GM18868 (cell line): Measurements from ENCODE around the gene FFAR2.

Experiments
- ATAC-seq: cut with Tn5 transposase; IDR thresholded peaks from one replicate; pipeline ENCODE4 v1.9.1; 2021; ENCODE audit warnings: mild to moderate bottlenecking, moderate library complexity; ENCODE audit not compliant: unreplicated experiment

Gene FFAR2

GRCh38 chr19:35484252-35485036 is 36.4 kb downstream of the FFAR2 start:
- peak; percentile 49 for ATAC-seq

DNA sequence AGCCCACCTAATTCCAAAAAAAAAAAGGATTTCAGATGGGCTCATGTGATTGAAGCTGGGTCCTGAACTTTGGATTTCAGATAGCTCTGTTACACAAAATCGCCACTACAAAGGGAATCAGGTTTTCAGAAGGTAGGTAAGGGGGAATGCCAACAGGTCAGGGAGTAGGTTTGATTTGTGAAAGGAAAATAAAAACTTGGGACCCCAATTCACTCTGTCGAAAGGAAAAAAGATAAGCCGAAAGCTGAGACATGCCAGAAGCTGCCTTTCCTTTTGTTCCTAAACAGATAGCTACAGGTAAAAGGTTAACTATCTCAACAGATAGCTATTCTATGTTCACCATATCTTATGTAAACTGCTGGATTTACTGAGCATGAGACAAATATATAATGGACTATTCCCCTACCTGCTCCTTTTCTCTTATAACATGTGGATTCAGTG is 38.2 kb downstream of the FFAR2 start:
- ATAC-seq: no peak

- ATAC-seq: no peak
Measured at GRCh38 chr19:35487656-35488182, 39.7 kb downstream of the FFAR2 start.

GRCh38 chr19:35488677-35489076 is 40.6 kb downstream of the FFAR2 start:
- no peak for ATAC-seq

DNA sequence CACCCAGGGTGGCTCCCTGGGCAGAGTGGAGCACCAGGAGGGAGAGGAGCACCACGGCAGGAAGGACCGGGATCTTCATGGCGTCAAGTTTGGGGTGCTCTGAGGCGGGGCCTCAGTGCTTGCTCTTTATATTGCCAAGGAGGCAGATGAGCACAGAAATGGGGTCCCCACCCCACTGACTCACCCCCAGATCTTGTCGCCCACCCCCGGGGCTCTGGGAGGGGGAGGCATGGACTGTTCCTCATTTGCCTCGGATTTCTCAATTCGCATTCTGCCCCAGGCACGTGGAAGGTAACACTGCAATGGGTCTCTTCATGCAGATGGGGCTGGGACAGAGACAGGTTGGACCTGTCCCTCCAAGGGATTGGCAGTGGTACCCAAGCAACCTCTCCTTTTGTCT is 42.3 kb downstream of the FFAR2 start, which contains the start of gene KRTDAP:
KRTDAP (minus strand) TSS at position 101 of the 400 bp plus-strand sequence; CDS start at position 79, 22 bp downstream.
- ATAC-seq: no peak

GRCh38 chr19:35491836-35492360 is 43.8 kb downstream of the FFAR2 start:
- ATAC-seq: no peak

- ATAC-seq: no peak
Measured at GRCh38 chr19:35493971-35494370, 45.9 kb downstream of the FFAR2 start.

- ATAC-seq: no peak
Measured at GRCh38 chr19:35495107-35496064, 47.3 kb downstream of the FFAR2 start.

- no peak for ATAC-seq
Measured at GRCh38 chr19:35497406-35497805, 49.3 kb downstream of the FFAR2 start.

- no peak for ATAC-seq
Measured at GRCh38 chr19:35498220-35498619, 50.2 kb downstream of the FFAR2 start.

DNA sequence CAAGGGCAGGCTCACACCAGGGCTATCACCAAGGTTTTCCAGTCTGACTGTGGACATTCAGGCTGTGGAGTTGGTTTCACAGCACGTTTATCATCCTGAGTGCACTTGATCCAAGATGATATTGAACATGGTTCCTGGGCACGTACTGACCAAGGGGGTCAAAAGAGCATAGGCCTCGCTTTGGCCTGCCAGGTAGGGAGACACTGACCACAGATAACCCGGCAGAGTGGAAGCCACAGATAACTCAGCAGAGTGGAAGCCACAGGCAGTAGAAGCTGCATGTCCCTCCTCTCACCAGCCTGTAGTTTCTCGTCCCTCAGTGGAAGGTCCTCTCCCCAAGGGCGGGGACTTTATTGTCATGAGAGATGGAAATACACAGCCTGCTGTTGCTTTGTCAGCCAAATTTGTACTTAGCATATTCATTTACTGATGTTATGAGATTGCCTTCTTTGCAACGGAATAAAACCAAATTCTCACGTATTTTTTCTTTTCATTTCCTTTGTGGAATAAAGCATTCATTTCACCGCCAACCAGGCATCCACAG is 51.0 kb downstream of the FFAR2 start:
- ATAC-seq: no peak

- no peak for ATAC-seq
Measured at GRCh38 chr19:35500611-35501010, 52.6 kb downstream of the FFAR2 start.
